K562 (cell line): ENCODE measurements around the gene PRLHR. TPM values are rescaled to one million over a fixed set of nuclear protein-coding genes. Genes with fewer than 3 reads are reported as not detected.

Source experiments
- AFF1 ChIP-seq, 2 experiments: fragments of 450-650 bp; IDR thresholded peaks; 2 replicates each; pipeline ENCODE4 v1.6.1; 2018; ENCODE audit warnings: mild to moderate bottlenecking in 2 of 2, low read depth in 1 of 2; ENCODE audit not compliant: partially characterized antibody in 2 of 2
- CBX1 ChIP-seq: sonication (generic); IDR thresholded peaks from 2 replicates; pipeline ENCODE4 v1.6.1; 2016; ENCODE audit warnings: antibody characterized with exemption, low read depth, mild to moderate bottlenecking
- DACH1 ChIP-seq: fragments of 450-650 bp; IDR thresholded peaks from 2 replicates; pipeline ENCODE4 v1.6.1; 2018; ENCODE audit not compliant: partially characterized antibody
- ELF1 ChIP-seq: fragments of 200-800 bp; sonication (Bioruptor generic); IDR thresholded peaks from 2 replicates; pipeline ENCODE4 v1.6.1; 2016; ENCODE audit warnings: missing genetic modification characterization, missing compliant biosample characterization
- FOS ChIP-seq: IDR thresholded peaks from 3 replicates; pipeline ENCODE4 v1.6.1; 2011; ENCODE audit not compliant: insufficient read length; ENCODE audit errors: extremely low read depth
- HLTF ChIP-seq: fragments of 450-650 bp; IDR thresholded peaks from 2 replicates; pipeline ENCODE4 v1.6.1; 2016
- MAX ChIP-seq: sonication (generic); formaldehyde crosslinking; IDR thresholded peaks from 2 replicates; pipeline ENCODE4 v1.9.0; 2022; ENCODE audit warnings: mild to moderate bottlenecking, missing genetic modification reagents
- RBM14 ChIP-seq: fragments of 200-400 bp; formaldehyde crosslinking; IDR thresholded peaks from 2 replicates; pipeline ENCODE4 v1.6.1; 2018; ENCODE audit warnings: low read depth, mild to moderate bottlenecking, low read length, moderate library complexity, borderline replicate concordance; ENCODE audit not compliant: insufficient read depth
- SMARCC2 ChIP-seq: fragments of 450-650 bp; IDR thresholded peaks from 2 replicates; pipeline ENCODE4 v1.6.1; 2017; ENCODE audit warnings: antibody characterized with exemption, moderate library complexity, mild to moderate bottlenecking, low read depth
- TOE1 ChIP-seq, 2 experiments: fragments of 450-650 bp in 1 of 2; sonication (generic) in 1 of 2; formaldehyde crosslinking in 1 of 2; IDR thresholded peaks; 2 replicates each; pipeline versions ENCODE4 v1.7.1 to v1.8.0; 2016 to 2022; ENCODE audit warnings: borderline replicate concordance in 2 of 2, mild to moderate bottlenecking in 2 of 2, antibody characterized with exemption in 1 of 2, inconsistent platforms in 1 of 2, low read depth in 1 of 2, missing genetic modification reagents in 1 of 2, moderate library complexity in 1 of 2
- ZNF583 ChIP-seq: fragments of 250-450 bp; sonication (Bioruptor Pico); IDR thresholded peaks from 2 replicates; pipeline ENCODE4 v1.4.0; 2020
- polyA plus RNA-seq, 8 experiments: library from polyadenylated mRNA; depleted of rRNA in 4 of 8; stranded (reverse) in 5 of 8; unstranded in 3 of 8; fragments of >200 nt; fragmentation: Nextera tagmentation in 2 of 8; fragmentation: Illumina TruSeq in 1 of 8; extraction: Ambion mirVana in 2 of 8; extraction: Trizol in 1 of 8; gene quantifications; 2 replicates each; pipeline versions ENCODE4 v1.2.1 to v1.2.3, GENCODE V29; 2011 to 2014; ENCODE audit warnings: inconsistent platforms in 1 of 8, missing spikeins in 1 of 8
- total RNA-seq, 7 experiments: library from RNA; depleted of rRNA in 6 of 7; stranded (reverse); fragments of >200 nt in 6 of 7; fragmentation: Illumina TruSeq in 2 of 7; extraction: Trizol in 2 of 7; gene quantifications; 2 replicates each; pipeline versions ENCODE4 v1.2.1 to v1.2.3, GENCODE V29; 2011 to 2021; ENCODE audit warnings: low replicate concordance in 1 of 7
- TF ChIP-seq, protein P1 (sequence below): fragments of 250-450 bp; sonication (Bioruptor Pico); IDR thresholded peaks from 2 replicates; pipeline ENCODE4 v1.4.0; 2020; ENCODE audit warnings: borderline replicate concordance

Gene PRLHR
- total and polyA plus RNA-seq, 9 of the 15 experiments (the other 6 are each of a cell fraction or from before 2014, with no cell fraction given), result not detected

DNA sequence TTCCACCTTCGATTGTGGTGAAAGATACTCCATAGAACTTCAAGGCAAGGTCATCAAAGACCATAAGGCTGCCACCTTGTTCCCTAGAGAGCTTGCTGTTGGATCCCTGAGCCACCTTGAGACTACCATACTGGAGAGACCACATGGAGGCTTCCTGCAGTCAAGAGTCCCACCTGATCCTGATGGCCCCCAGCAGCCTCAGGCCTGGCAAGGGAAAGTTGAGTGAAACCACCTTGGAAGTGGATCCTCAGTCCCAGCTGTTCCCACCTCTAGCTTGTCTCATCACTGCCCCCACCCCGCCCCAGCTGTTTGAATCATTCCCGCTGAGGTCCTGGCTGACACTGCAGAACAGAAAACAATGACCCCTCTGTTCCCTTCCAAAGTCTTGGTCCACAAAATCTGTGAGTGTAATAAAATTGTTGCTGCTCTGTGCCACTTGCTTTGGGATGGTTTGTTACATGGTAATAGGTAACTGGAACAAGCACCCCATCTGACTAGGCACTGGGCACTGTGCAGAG is 32.0 kb downstream of the PRLHR start (continued):
- TF ChIP-seq SMARCC2 (no peak), DACH1 (no peak), TOE1 (IDR thresholded peaks at IDR 0.05; ENCODE audit: borderline replicate concordance) (no peak), TOE1 (CRISPR knock-in tag; IDR thresholded peaks at IDR 0.05; ENCODE audit: borderline replicate concordance, low read depth) (no peak), ZNF583 (CRISPR knock-in tag) (no peak), FOS (no peak), AFF1 (IDR thresholded peaks at IDR 0.05; ENCODE audit: low read depth in 1 of 2, partially characterized antibody in 2 of 2) (no peak), CBX1 (no peak), MAX (no peak), ELF1 (tag) (no peak), RBM14 (no peak), HLTF (no peak)
- TF ChIP-seq, protein P1, sequence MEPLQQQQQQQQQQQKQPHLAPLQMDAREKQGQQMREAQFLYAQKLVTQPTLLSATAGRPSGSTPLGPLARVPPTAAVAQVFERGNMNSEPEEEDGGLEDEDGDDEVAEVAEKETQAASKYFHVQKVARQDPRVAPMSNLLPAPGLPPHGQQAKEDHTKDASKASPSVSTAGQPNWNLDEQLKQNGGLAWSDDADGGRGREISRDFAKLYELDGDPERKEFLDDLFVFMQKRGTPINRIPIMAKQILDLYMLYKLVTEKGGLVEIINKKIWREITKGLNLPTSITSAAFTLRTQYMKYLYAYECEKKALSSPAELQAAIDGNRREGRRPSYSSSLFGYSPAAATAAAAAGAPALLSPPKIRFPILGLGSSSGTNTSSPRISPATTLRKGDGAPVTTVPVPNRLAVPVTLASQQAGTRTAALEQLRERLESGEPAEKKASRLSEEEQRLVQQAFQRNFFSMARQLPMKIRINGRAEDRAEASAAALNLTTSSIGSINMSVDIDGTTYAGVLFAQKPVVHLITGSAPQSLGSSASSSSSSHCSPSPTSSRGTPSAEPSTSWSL (CRISPR knock-in tag), result no peak
